NCI-H1436 (cell line): ENCODE results near the gene CD37.
"Not testable (repeated sequence)": the region's sequence is repeated elsewhere in the genome, so short reads cannot be mapped to it uniquely, and the experiment has no call there.

Source experiments
- DNase-seq: peaks from one replicate; lab custom pipeline; 2025; lab: John Stamatoyannopoulos, UW

Gene CD37

GRCh38 chr19:49335071-49335783 lies at the start of gene CD37:
Gene CD37, plus strand, starts transcription at chr19:49335406. Its CDS starts 135 bp downstream, at chr19:49335541.
- DNase-seq, result no peak

- DNase-seq, result no peak
Measured at GRCh38 chr19:49287141-49287770, 48.0 kb upstream of the CD37 start.

- DNase-seq, result not testable (repeated sequence)
Measured at GRCh38 chr19:49288205-49288604, 47.0 kb upstream of the CD37 start.

- DNase-seq, result not testable (repeated sequence)
Measured at GRCh38 chr19:49289286-49289685, 45.9 kb upstream of the CD37 start.

GRCh38 chr19:49290517-49290916 lies 44.7 kb upstream of the CD37 start:
- no peak for DNase-seq

- DNase-seq, result no peak
Measured at GRCh38 chr19:49294401-49294800, 40.8 kb upstream of the CD37 start.

- no peak for DNase-seq
Measured at GRCh38 chr19:49295208-49295880, 39.9 kb upstream of the CD37 start.

GRCh38 chr19:49297403-49297802 lies 37.8 kb upstream of the CD37 start:
- DNase-seq, result no peak

- not testable (repeated sequence) for DNase-seq
Measured at GRCh38 chr19:49298653-49299052, 36.6 kb upstream of the CD37 start.

GRCh38 chr19:49301165-49301865 lies 33.9 kb upstream of the CD37 start:
- peak; percentile 9 for DNase-seq

GRCh38 chr19:49301866-49302252 lies 33.3 kb upstream of the CD37 start:
- DNase-seq, result no peak

- DNase-seq, result not testable (repeated sequence)
Measured at GRCh38 chr19:49306734-49307133, 28.5 kb upstream of the CD37 start.

GRCh38 chr19:49309087-49309486 lies 26.1 kb upstream of the CD37 start:
- no peak for DNase-seq

GRCh38 chr19:49315111-49315510 lies 20.1 kb upstream of the CD37 start:
- DNase-seq, result no peak

GRCh38 chr19:49316284-49316683 lies 18.9 kb upstream of the CD37 start:
- DNase-seq, result no peak

GRCh38 chr19:49318296-49318695 lies 16.9 kb upstream of the CD37 start:
- no peak for DNase-seq

GRCh38 chr19:49324801-49325576 lies 10.2 kb upstream of the CD37 start, which contains the start of gene SLC6A16:
Gene SLC6A16, minus strand, starts transcription at chr19:49325191. Its CDS starts 13,844 bp downstream, at chr19:49311347.
- DNase-seq, result no peak

GRCh38 chr19:49325756-49326155 lies 9.4 kb upstream of the CD37 start:
- not testable (repeated sequence) for DNase-seq

- DNase-seq, result no peak
Measured at GRCh38 chr19:49326165-49326704, 9.0 kb upstream of the CD37 start.

- no peak for DNase-seq
Measured at GRCh38 chr19:49327878-49328544, 7.2 kb upstream of the CD37 start.

- no peak for DNase-seq
Measured at GRCh38 chr19:49328741-49329140, 6.5 kb upstream of the CD37 start.
